Activated effector memory CD4-positive, alpha-beta T cell treated with anti-CD3 and anti-CD28 coated beads, Interleukin-2, amount 50 U/mL, for 16 hours (primary cell): ENCODE data around the gene ALKAL2.

ENCODE experiments used
- DNase-seq: peaks from one replicate; pipeline ENCODE4 v3.0.0-alpha.2; 2020

ALKAL2 gene

GRCh38 chr2:238869-239268 lies 49.0 kb downstream of the ALKAL2 start:
- DNase-seq, result no peak

GRCh38 chr2:238431-238830 lies 49.5 kb downstream of the ALKAL2 start:
- no peak for DNase-seq

- no peak for DNase-seq
Observed at GRCh38 chr2:237878-238277, 50.0 kb downstream of the ALKAL2 start.

- no peak for DNase-seq
Observed at GRCh38 chr2:236993-237539, 50.8 kb downstream of the ALKAL2 start.

- no peak for DNase-seq
Observed at GRCh38 chr2:234421-234820, 53.5 kb downstream of the ALKAL2 start.

- DNase-seq, result no peak
Observed at GRCh38 chr2:233030-233429, 54.9 kb downstream of the ALKAL2 start.

- no peak for DNase-seq
Observed at GRCh38 chr2:231521-232185, 56.2 kb downstream of the ALKAL2 start.
